ENCODE measurements around the gene TEX29. TPM values are rescaled to one million over a fixed set of nuclear protein-coding genes. Genes with fewer than 3 reads are reported as not detected.

Gene TEX29
- total RNA-seq, 1 donor from 2014 or later, result not detected

DNA sequence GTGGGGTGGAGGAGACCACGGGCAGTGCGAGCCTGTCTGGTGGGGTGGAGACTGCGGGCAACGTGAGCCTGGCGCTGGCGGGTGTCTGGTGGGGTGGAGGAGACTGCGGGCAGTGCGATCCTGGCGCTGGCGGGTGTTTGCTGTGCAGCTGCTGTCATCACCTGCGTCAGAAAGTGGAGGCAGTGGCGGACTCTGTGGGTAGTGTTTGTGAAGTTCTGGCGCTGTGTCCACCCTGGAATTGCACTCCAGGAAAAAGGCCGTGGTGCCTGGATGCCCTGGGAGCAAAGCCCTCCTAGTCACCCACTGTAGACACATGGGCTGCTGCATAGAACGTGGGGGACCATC is 6.2 kb downstream of the TEX29 start:
- Histone ChIP-seq H3K9ac (ENCODE audit: low read depth in 1 of 3, low read length in 3 of 3) (no peak overlapping the region), H3K9me3 (ENCODE audit: control insufficient read depth in 3 of 3, low read length in 3 of 3) (no peaks in the 10 kb centered on the region), H3K27me3 (ENCODE audit: control insufficient read depth in 3 of 3, insufficient read depth in 3 of 3, low read length in 3 of 3) (peaks cover 0 to 3% (median 0%) of the 10 kb centered on the region in 3 donors), H3K27ac (ENCODE audit: low read depth, low read length) (no peak overlapping the region), H3K4me1 (ENCODE audit: control insufficient read depth in 3 of 3, insufficient read depth in 3 of 3, low read length in 3 of 3) (no peaks in the 10 kb centered on the region), H3K4me3 (ENCODE audit: low read length in 3 of 3) (no peak overlapping the region), H3K36me3 (ENCODE audit: control insufficient read depth in 3 of 3, insufficient read depth in 3 of 3, low read length in 3 of 3) (no peaks in the 10 kb centered on the region)

DNA sequence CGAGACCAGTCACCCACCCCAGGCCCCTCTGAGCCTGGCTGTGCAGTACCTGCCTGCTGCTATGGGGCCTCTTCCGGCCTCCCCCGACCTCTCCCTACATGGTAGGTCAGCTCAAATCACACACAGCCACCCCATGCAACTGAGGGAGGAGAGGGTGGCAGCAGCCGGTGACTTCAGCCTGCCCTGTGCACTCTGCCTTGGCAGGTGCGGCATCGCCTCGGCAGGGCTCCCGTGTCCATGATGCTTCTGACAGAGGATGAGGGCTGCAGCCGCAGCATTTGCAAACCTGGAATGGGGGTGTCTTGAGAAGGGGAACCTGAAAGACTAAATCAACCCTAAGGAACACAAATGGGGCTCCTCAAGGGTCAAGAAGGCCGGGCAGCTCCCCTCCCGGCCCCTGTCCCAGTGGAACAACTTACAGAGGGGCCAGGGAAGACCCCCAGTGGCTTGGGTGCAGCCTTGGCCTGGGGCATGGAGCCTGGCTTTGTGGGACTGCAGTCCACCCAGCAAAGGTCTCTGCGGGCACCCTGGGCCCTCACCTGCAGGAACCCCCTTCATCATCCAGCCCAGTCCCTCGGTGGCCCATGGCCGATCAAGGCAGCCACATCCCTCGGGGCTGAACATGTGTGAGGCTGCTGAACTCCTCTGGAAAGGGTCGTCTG is 6.7 kb downstream of the TEX29 start:
- Histone ChIP-seq H3K4me3 (ENCODE audit: low read length in 3 of 3) (no peak overlapping the region), H3K36me3 (ENCODE audit: control insufficient read depth in 3 of 3, insufficient read depth in 3 of 3, low read length in 3 of 3) (no peaks in the 10 kb centered on the region), H3K9ac (ENCODE audit: low read depth in 1 of 3, low read length in 3 of 3) (no peak overlapping the region), H3K9me3 (ENCODE audit: control insufficient read depth in 3 of 3, low read length in 3 of 3) (no peaks in the 10 kb centered on the region), H3K27ac (ENCODE audit: low read depth, low read length) (no peak overlapping the region), H3K27me3 (ENCODE audit: control insufficient read depth in 3 of 3, insufficient read depth in 3 of 3, low read length in 3 of 3) (peaks cover 0 to 3% (median 0%) of the 10 kb centered on the region in 3 donors), H3K4me1 (ENCODE audit: control insufficient read depth in 3 of 3, insufficient read depth in 3 of 3, low read length in 3 of 3) (no peaks in the 10 kb centered on the region)

DNA sequence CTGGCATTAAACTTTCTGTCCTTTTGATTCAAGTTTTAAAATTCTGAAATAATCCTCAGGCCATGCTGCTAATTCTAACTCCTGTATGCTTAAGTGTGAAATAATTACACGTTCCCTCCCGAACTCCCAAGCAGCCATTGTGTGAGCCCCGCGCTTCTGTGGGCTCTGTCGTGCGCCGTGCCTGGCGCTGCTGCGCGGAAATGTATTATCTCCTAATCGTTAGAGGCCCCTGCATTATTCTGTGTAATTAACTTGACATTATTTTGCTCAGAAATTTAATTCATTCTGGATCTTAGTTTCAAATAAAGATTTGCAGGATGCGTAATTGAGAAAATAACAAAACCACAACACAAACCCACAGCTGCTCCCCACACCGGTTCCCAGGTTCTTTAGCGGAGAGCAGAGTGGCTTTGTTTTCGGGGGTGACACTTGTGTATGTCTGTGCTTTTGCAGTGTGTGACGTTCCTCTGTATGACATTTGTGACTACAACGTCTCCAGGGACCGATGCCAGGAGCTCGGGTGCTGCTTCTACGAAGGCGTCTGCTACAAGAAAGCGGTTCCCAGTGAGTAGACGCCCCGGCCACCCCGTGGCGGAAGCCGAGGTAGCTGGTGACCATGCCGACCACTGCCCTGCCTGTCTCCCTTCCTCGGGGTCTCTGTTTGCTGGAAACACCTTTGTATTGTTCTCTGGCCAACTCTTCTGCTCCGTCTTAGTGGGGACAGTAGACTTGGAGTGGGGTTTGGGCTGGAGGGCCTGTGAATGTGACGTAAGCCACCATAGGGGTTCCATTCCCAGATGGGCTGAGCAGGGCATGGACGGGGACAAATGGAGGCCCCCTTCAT is 7.5 kb downstream of the TEX29 start:
- Histone ChIP-seq H3K9me3 (ENCODE audit: control insufficient read depth in 3 of 3, low read length in 3 of 3) (no peaks in the 10 kb centered on the region), H3K36me3 (ENCODE audit: control insufficient read depth in 3 of 3, insufficient read depth in 3 of 3, low read length in 3 of 3) (no peaks in the 10 kb centered on the region), H3K27me3 (ENCODE audit: control insufficient read depth in 3 of 3, insufficient read depth in 3 of 3, low read length in 3 of 3) (peaks cover 0 to 1% (median 0%) of the 10 kb centered on the region in 3 donors), H3K27ac (ENCODE audit: low read depth, low read length) (no peak overlapping the region), H3K9ac (ENCODE audit: low read depth in 1 of 3, low read length in 3 of 3) (no peak overlapping the region), H3K4me1 (ENCODE audit: control insufficient read depth in 3 of 3, insufficient read depth in 3 of 3, low read length in 3 of 3) (no peaks in the 10 kb centered on the region), H3K4me3 (ENCODE audit: low read length in 3 of 3) (no peak overlapping the region)

DNA sequence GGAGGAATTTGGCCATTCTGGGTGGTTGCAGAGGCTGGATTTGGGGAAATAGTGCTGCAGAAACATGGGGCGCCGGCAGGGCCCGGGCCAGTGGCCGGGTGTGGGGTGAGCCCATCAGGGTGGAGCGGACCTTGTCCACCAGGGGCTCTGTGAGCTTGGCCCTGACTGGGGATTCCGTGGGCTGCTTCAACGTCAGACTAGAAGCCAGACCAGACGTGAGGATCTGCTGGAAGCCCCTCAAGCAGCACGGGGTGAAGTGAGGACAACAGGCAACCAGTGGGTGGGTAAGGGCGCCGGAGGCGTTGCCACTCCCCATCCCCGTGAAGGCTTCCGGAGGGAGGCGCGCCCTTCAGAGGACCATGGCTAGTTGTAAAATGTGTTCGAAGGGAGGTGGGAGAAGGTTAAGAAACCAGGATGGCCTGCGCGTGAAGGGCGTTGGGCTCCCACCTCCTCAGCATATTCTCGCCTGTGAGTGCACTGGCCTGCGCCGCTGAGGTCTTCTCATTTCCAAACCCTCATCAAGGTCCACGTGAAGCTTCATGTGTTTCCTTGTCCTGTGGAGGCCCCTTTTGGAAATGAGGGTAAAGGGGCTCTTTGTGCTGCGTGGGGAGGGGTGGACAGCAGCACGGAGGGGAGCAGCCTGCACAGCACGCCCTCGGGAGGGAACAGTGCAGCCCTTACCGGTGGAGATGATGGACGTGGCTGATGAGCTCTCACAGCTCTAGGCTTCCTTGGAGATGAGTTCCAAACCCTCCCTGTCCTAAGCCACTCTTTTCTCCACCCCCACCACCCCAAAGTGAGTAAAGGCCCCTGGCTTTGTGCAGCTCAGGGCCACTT is 8.3 kb downstream of the TEX29 start:
- Histone ChIP-seq H3K9me3 (ENCODE audit: control insufficient read depth in 3 of 3, low read length in 3 of 3) (no peaks in the 10 kb centered on the region), H3K9ac (ENCODE audit: low read depth in 1 of 3, low read length in 3 of 3) (no peak overlapping the region), H3K27me3 (ENCODE audit: control insufficient read depth in 3 of 3, insufficient read depth in 3 of 3, low read length in 3 of 3) (no peaks in the 10 kb centered on the region), H3K4me1 (ENCODE audit: control insufficient read depth in 3 of 3, insufficient read depth in 3 of 3, low read length in 3 of 3) (no peaks in the 10 kb centered on the region), H3K36me3 (ENCODE audit: control insufficient read depth in 3 of 3, insufficient read depth in 3 of 3, low read length in 3 of 3) (no peaks in the 10 kb centered on the region), H3K4me3 (ENCODE audit: low read length in 3 of 3) (no peak overlapping the region), H3K27ac (ENCODE audit: low read depth, low read length) (no peak overlapping the region)

DNA sequence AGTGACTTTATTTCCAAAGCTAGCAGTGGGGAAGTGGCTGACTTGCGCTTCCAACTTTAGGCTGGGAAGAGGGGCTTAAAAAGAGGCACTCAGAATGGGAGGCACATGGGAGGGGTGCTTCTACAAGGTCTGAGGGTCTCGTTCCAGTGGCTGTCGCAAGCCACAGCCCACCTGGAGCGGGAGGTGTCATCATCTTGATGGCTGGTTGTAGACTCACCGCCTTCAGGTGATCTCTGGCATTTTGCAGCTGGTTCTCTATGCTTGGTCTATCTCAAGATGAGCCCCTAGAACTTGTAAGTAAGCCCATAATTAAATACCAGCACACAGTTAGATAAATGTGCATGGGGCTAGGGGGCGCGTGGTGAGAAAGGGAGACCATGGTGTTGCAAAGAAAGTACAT is 9.2 kb downstream of the TEX29 start:
- H3K27ac ChIP-seq (ENCODE audit: low read depth, low read length), result no peak overlapping the region
- H3K36me3 ChIP-seq (ENCODE audit: control insufficient read depth in 3 of 3, insufficient read depth in 3 of 3, low read length in 3 of 3), result no peaks in the 10 kb centered on the region
- H3K9ac ChIP-seq (ENCODE audit: low read depth in 1 of 3, low read length in 3 of 3), result no peak overlapping the region
- H3K9me3 ChIP-seq (ENCODE audit: control insufficient read depth in 3 of 3, low read length in 3 of 3), result no peaks in the 10 kb centered on the region
- H3K4me1 ChIP-seq (ENCODE audit: control insufficient read depth in 3 of 3, insufficient read depth in 3 of 3, low read length in 3 of 3), result no peaks in the 10 kb centered on the region
- no peaks in the 10 kb centered on the region for H3K27me3 ChIP-seq (ENCODE audit: control insufficient read depth in 3 of 3, insufficient read depth in 3 of 3, low read length in 3 of 3)
- H3K4me3 ChIP-seq (ENCODE audit: low read length in 3 of 3), result no peak overlapping the region

DNA sequence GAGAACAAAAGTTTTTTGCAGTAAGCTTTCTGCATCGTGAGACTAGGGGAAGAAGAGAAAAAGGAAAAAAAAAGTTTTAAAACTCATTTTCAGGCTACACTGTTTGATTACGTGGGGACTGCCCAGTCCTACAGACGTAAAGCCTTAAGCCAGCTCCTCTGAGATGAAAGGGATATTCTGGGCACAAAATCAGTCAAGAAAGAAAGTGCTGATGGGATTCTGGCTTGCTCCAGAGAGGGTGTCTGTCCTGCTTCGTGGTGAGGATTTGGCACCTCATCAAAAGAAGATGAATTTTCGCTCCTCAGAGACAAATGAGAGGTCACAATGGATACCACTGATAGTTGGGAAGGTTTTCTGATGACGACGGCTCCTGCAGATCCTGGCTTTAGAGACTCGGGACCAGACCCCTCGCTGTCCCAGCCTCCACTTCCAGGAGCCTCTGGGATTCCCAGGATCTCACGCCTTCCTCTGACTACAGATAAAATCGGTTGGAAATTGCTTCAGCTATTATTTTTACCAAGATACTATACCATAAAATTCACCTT is 9.7 kb downstream of the TEX29 start:
- Histone ChIP-seq H3K9me3 (ENCODE audit: control insufficient read depth in 3 of 3, low read length in 3 of 3) (no peaks in the 10 kb centered on the region), H3K27ac (ENCODE audit: low read depth, low read length) (no peak overlapping the region), H3K4me3 (ENCODE audit: low read length in 3 of 3) (no peak overlapping the region), H3K9ac (ENCODE audit: low read depth in 1 of 3, low read length in 3 of 3) (no peak overlapping the region), H3K36me3 (ENCODE audit: control insufficient read depth in 3 of 3, insufficient read depth in 3 of 3, low read length in 3 of 3) (no peaks in the 10 kb centered on the region), H3K27me3 (ENCODE audit: control insufficient read depth in 3 of 3, insufficient read depth in 3 of 3, low read length in 3 of 3) (no peaks in the 10 kb centered on the region), H3K4me1 (ENCODE audit: control insufficient read depth in 3 of 3, insufficient read depth in 3 of 3, low read length in 3 of 3) (no peaks in the 10 kb centered on the region)

DNA sequence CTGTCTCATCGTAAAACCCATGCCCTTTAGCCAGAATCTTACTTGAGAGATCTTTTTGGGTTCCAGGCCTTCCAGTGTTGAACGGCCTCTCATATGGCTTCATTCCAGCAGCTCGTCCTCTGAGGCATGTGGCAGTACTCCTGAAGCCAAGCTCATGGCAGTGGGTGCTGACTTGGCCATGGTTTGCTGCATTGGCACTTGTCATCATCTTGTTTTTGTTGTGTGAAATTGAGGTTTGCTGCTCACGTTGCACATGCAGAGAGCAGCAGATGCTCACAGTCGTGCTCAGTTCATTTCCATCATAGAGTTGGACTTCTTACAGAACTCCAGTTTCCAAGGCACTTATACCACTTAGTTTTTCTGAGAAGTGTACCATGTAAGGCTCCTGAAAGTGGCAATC is 14.9 kb downstream of the TEX29 start:
- Histone ChIP-seq H3K27ac (ENCODE audit: low read depth, low read length) (no peak overlapping the region), H3K36me3 (ENCODE audit: control insufficient read depth in 3 of 3, insufficient read depth in 3 of 3, low read length in 3 of 3) (no peaks in the 10 kb centered on the region), H3K9ac (ENCODE audit: low read depth in 1 of 3, low read length in 3 of 3) (no peak overlapping the region), H3K4me3 (ENCODE audit: low read length in 3 of 3) (no peak overlapping the region), H3K27me3 (ENCODE audit: control insufficient read depth in 3 of 3, insufficient read depth in 3 of 3, low read length in 3 of 3) (no peaks in the 10 kb centered on the region), H3K9me3 (ENCODE audit: control insufficient read depth in 3 of 3, low read length in 3 of 3) (no peaks in the 10 kb centered on the region), H3K4me1 (ENCODE audit: control insufficient read depth in 3 of 3, insufficient read depth in 3 of 3, low read length in 3 of 3) (no peaks in the 10 kb centered on the region)

DNA sequence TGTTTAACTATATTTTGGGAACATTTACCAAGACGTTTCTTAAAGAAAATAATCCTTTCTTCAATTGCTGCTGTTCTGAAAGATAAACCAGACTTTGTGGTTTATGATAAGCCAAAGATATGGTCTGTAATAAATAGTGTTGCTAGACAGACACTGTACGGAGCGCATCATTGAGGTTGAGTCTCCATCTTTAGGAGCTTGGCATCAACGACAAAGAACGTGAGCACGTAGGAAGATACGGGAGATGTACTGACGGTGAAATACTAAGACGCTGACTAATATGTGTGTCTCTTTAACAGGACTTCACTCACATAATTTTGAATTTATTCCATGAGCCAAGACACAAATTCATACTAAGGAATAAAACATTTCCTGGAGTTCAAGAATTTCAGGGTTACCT is 16.2 kb downstream of the TEX29 start:
- Histone ChIP-seq H3K36me3 (ENCODE audit: control insufficient read depth in 3 of 3, insufficient read depth in 3 of 3, low read length in 3 of 3) (no peaks in the 10 kb centered on the region), H3K27me3 (ENCODE audit: control insufficient read depth in 3 of 3, insufficient read depth in 3 of 3, low read length in 3 of 3) (no peaks in the 10 kb centered on the region), H3K27ac (ENCODE audit: low read depth, low read length) (no peak overlapping the region), H3K9me3 (ENCODE audit: control insufficient read depth in 3 of 3, low read length in 3 of 3) (no peaks in the 10 kb centered on the region), H3K4me1 (ENCODE audit: control insufficient read depth in 3 of 3, insufficient read depth in 3 of 3, low read length in 3 of 3) (no peaks in the 10 kb centered on the region), H3K9ac (ENCODE audit: low read depth in 1 of 3, low read length in 3 of 3) (no peak overlapping the region), H3K4me3 (ENCODE audit: low read length in 3 of 3) (no peak overlapping the region)

DNA sequence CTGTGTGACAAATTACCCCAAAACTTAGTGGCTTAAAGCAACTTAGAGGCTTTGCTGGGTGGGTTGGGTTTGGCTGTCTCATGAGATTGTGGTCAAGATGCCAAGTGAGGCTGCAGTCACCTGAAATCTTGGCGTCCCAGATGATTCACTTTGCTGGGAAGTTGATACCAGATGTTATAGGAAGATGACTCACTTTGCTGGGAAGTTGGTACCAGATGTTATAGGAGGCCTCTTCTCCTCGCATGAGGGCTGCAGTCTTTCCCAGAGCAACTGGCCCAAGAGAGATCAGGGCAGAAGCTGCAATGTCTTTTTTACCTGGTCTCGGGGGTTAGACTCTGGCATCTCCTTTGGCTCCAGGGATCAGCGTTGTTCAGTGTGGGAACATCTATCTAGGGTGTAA is 16.8 kb downstream of the TEX29 start:
- Histone ChIP-seq H3K36me3 (ENCODE audit: control insufficient read depth in 3 of 3, insufficient read depth in 3 of 3, low read length in 3 of 3) (no peaks in the 10 kb centered on the region), H3K27me3 (ENCODE audit: control insufficient read depth in 3 of 3, insufficient read depth in 3 of 3, low read length in 3 of 3) (no peaks in the 10 kb centered on the region), H3K4me1 (ENCODE audit: control insufficient read depth in 3 of 3, insufficient read depth in 3 of 3, low read length in 3 of 3) (no peaks in the 10 kb centered on the region), H3K27ac (ENCODE audit: low read depth, low read length) (no peak overlapping the region), H3K4me3 (ENCODE audit: low read length in 3 of 3) (no peak overlapping the region), H3K9me3 (ENCODE audit: control insufficient read depth in 3 of 3, low read length in 3 of 3) (no peaks in the 10 kb centered on the region), H3K9ac (ENCODE audit: low read depth in 1 of 3, low read length in 3 of 3) (no peak overlapping the region)
